GM23248 (cell line): ENCODE data around the gene CNKSR3. TPM values are rescaled to one million over a fixed set of nuclear protein-coding genes. Genes with fewer than 3 reads are reported as not detected.

Source experiments
- DNase-seq: peaks from one replicate; pipeline ENCODE4 v3.0.0-alpha.2; 2015
- H2AFZ ChIP-seq: fragments of 200-600 bp; sonication (generic); 2 replicates; pipeline ENCODE4 v1.6.1; 2016; ENCODE audit warnings: antibody characterized with exemption
- H3F3A ChIP-seq: fragments of 200-600 bp; sonication (generic); 2 replicates; pipeline ENCODE4 v1.6.1; 2016; ENCODE audit warnings: mild to moderate bottlenecking, antibody characterized with exemption, mixed run types; ENCODE audit not compliant: insufficient read depth
- H3K27ac ChIP-seq: fragments of 200-600 bp; sonication (generic); 2 replicates; pipeline ENCODE4 v1.5.1; 2016; ENCODE audit warnings: mild to moderate bottlenecking
- H3K27me3 ChIP-seq: fragments of 200-600 bp; sonication (generic); replicated peaks from 2 replicates; pipeline ENCODE4 v1.6.1; 2016; ENCODE audit warnings: mild to moderate bottlenecking; ENCODE audit not compliant: insufficient read depth
- H3K36me3 ChIP-seq: fragments of 200-600 bp; sonication (generic); 2 replicates; pipeline ENCODE4 v1.6.1; 2016; ENCODE audit warnings: low read depth, mild to moderate bottlenecking
- H3K4me1 ChIP-seq: fragments of 200-600 bp; sonication (generic); 2 replicates; pipeline ENCODE4 v1.6.1; 2016; ENCODE audit warnings: mild to moderate bottlenecking; ENCODE audit not compliant: insufficient read depth
- H3K4me2 ChIP-seq: fragments of 200-600 bp; sonication (generic); one replicate; pipeline ENCODE4 v1.6.1; 2016; ENCODE audit warnings: mild to moderate bottlenecking; ENCODE audit not compliant: unreplicated experiment
- H3K4me3 ChIP-seq: fragments of 200-600 bp; sonication (generic); 2 replicates; pipeline ENCODE4 v1.5.1; 2016; ENCODE audit warnings: mild to moderate bottlenecking
- H3K79me2 ChIP-seq: fragments of 200-600 bp; sonication (generic); 2 replicates; pipeline ENCODE4 v1.6.1; 2016; ENCODE audit warnings: mild to moderate bottlenecking; ENCODE audit not compliant: insufficient read depth
- H3K9ac ChIP-seq: fragments of 200-600 bp; sonication (generic); 2 replicates; pipeline ENCODE4 v1.6.1; 2016; ENCODE audit warnings: mild to moderate bottlenecking
- H3K9me2 ChIP-seq: fragments of 200-600 bp; sonication (generic); 2 replicates; pipeline ENCODE4 v1.6.1; 2016; ENCODE audit warnings: mixed run types, mild to moderate bottlenecking, moderate library complexity; ENCODE audit not compliant: insufficient read depth
- H3K9me3 ChIP-seq: fragments of 200-600 bp; sonication (generic); one replicate; pipeline ENCODE4 v1.6.1; 2017; ENCODE audit warnings: low read depth
- H4K20me1 ChIP-seq: fragments of 200-600 bp; sonication (generic); 2 replicates; pipeline ENCODE4 v1.6.0; 2016; ENCODE audit not compliant: insufficient read depth
- EZH2 ChIP-seq: fragments of 200-600 bp; sonication (generic); IDR thresholded peaks from 2 replicates; pipeline ENCODE4 v1.6.1; 2018; ENCODE audit warnings: antibody characterized with exemption, mild to moderate bottlenecking; ENCODE audit not compliant: insufficient read depth, poor library complexity, severe bottlenecking
- EZH2phosphoT487 ChIP-seq: fragments of 200-600 bp; sonication (generic); IDR thresholded peaks from 2 replicates; pipeline ENCODE4 v1.6.1; 2018; ENCODE audit warnings: antibody characterized with exemption, moderate library complexity, mild to moderate bottlenecking, low read depth; ENCODE audit not compliant: insufficient read depth
- WGBS, 2 experiments: methylation state at CpG; one replicate each; pipeline ENCODE4 v1.1.6; 2015 to 2017; ENCODE audit warnings: low lambda C conversion rate in 2 of 2, low coverage in 1 of 2; ENCODE audit errors: missing lambda C conversion rate in 2 of 2; 5-methylcytosine and 5-hydroxymethylcytosine counted together
- in situ Hi-C: fragments of 300-500 bp; cut with MboI; formaldehyde crosslinking; loops from 2 replicates; pipeline ENCODE4 v1.15.0; 2020
- polyA plus RNA-seq: library from polyadenylated mRNA; unstranded; fragments of >200 nt; fragmentation: Nextera tagmentation; extraction: Ambion mirVana; gene quantifications from 2 replicates; pipeline ENCODE4 v1.2.1, GENCODE V29; 2016
- total RNA-seq: library from RNA; depleted of rRNA; stranded (reverse); fragments of >200 nt; shearing (Covaris generic); gene quantifications from 2 replicates; pipeline ENCODE4 v1.2.3, GENCODE V29; 2014

CNKSR3 gene
- total and polyA plus RNA-seq, 2 experiments from 2014 or later = 1.7 to 1.9 TPM

DNA sequence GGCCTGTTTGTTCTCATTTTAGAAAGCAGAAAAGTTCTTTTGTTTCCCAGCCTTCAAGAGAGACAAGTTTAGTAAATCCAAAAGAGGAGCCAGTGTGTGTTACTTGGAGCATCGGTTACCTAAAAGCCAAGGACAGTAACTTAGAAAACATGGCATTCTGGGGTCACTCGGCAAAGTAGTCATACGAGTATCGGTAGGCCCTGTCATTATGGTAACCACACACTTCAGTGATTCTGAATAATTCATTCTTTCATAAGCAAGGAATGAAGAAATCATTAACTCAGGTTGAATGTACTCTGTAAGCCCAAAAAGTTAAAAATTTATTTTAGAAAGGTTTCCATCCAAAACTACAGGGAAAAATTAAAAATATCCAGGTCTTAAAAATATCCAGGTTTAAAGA, 34.0 kb downstream of the CNKSR3 start:
- H3K4me2 ChIP-seq = no peak overlapping the region
- no peaks in the 10 kb centered on the region for H3K9me3 ChIP-seq
- no peak overlapping the region for H3K9ac ChIP-seq
- WGBS, 2 experiments = 98 to 100% methylated on average over 4 of the region's 4 CpGs
- no peak for DNase-seq
- H2AFZ ChIP-seq = no peak overlapping the region
- peaks cover 28% of the 10 kb centered on the region for H3K4me1 ChIP-seq
- no peaks in the 10 kb centered on the region for H3K27me3 ChIP-seq
- no peak overlapping the region for H3K4me3 ChIP-seq
- H3K9me2 ChIP-seq = no peaks in the 10 kb centered on the region
- no peak overlapping the region for H3K27ac ChIP-seq
- no peaks in the 10 kb centered on the region for H4K20me1 ChIP-seq
- H3K79me2 ChIP-seq = peaks cover 6% of the 10 kb centered on the region; the same call in 1 of the 2 replicates
- in situ Hi-C loops = no loop called here
- H3F3A ChIP-seq = peaks cover 11% of the 10 kb centered on the region; the same call in 1 of the 2 replicates
- TF ChIP-seq EZH2phosphoT487 (no peak), EZH2 (no peak)
- H3K36me3 ChIP-seq = no peaks in the 10 kb centered on the region

GRCh38 chr6:154474648-154475428, 35.6 kb downstream of the CNKSR3 start:
- H3K4me1 ChIP-seq = peaks cover 25% of the 10 kb centered on the region
- peaks cover 11% of the 10 kb centered on the region; the same call in 1 of the 2 replicates for H3F3A ChIP-seq
- no peaks in the 10 kb centered on the region for H3K36me3 ChIP-seq
- in situ Hi-C loops = no loop called here
- H3K9ac ChIP-seq = no peak overlapping the region
- H3K27me3 ChIP-seq = no peaks in the 10 kb centered on the region
- H3K4me3 ChIP-seq = no peak overlapping the region
- H3K9me3 ChIP-seq = no peaks in the 10 kb centered on the region
- TF ChIP-seq EZH2phosphoT487 (no peak), EZH2 (no peak)
- peaks cover 6% of the 10 kb centered on the region; the same call in 1 of the 2 replicates for H3K79me2 ChIP-seq
- 0 out of 2 replicates have a peak overlapping the region, but pooled peaks have one; percentile 41 for H2AFZ ChIP-seq
- no peaks in the 10 kb centered on the region for H3K9me2 ChIP-seq
- peak; percentile 91 for DNase-seq
- no peaks in the 10 kb centered on the region for H4K20me1 ChIP-seq
- H3K4me2 ChIP-seq = no peak overlapping the region
- H3K27ac ChIP-seq = peak overlapping the region; percentile 34
- WGBS, 2 experiments = 57 to 62% methylated on average over 12 of the region's 12 CpGs

DNA sequence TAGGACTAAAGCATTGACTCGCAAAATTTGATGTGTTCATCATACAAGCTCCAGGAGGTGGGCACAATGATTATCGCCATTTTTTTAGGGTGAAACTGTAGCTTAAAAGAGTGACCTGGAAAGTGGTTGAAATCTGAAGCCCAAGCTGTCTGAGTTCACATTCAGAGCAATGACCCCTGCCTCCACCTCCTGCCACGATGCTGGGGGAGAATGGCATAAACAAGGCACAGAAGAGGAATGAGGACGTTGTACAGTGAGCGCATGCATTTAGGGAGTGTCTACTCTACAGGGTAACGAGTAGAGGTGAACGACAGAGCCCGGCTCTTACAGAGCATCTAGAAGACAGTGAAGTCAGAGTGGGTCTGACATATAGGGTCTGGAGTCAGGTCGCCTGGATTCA, 37.2 kb downstream of the CNKSR3 start:
- H3K27ac ChIP-seq = no peak overlapping the region
- in situ Hi-C loops = no loop called here
- H3F3A ChIP-seq = peaks cover 6% of the 10 kb centered on the region; the same call in 1 of the 2 replicates
- no peaks in the 10 kb centered on the region for H4K20me1 ChIP-seq
- no peaks in the 10 kb centered on the region for H3K36me3 ChIP-seq
- no peaks in the 10 kb centered on the region for H3K9me2 ChIP-seq
- peaks cover 6% of the 10 kb centered on the region; the same call in 1 of the 2 replicates for H3K79me2 ChIP-seq
- H3K9ac ChIP-seq = no peak overlapping the region
- no peak for TF ChIP-seq EZH2
- no peak for TF ChIP-seq EZH2phosphoT487
- H3K9me3 ChIP-seq = no peaks in the 10 kb centered on the region
- H3K27me3 ChIP-seq = no peaks in the 10 kb centered on the region
- peaks cover 10% of the 10 kb centered on the region; the same call in 1 of the 2 replicates for H3K4me1 ChIP-seq
- no peak overlapping the region for H3K4me3 ChIP-seq
- DNase-seq = no peak
- H3K4me2 ChIP-seq = no peak overlapping the region
- H2AFZ ChIP-seq = no peak overlapping the region
- WGBS, 2 experiments = 95 to 96% methylated on average over 9 of the region's 9 CpGs

DNA sequence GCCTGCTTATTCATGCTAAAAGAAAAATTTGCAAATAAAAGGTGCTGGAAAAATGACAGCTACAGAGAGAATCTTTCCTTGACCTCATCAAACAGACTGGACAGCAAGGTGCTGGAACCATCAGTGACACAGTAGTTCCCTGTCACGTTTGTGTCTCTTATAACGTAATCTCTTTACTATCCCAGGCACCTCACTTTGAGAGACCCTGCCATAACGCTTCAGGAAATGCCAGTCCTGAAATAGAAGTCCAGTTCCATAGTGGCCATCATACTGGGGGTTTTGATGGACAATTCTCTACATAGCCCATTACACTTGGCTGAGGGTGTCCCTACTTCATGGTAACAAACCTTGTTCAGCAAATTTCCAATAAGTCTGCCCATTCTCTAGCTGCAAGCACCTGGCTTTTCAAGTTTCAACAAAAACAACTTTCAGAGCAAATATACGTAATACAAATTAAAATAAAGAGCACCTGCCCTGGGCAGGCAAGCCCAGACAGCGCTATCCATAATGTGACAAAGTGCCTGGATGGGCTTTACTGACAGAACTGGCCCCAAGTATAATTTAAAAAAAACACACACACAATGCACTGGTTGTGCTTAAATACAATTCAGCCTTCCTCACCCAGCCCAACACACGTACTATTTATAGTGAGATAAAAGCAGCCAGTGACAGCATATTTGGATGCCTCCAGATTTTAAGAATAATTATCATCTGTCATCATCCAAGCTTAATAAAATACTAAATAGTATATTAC, 38.7 kb downstream of the CNKSR3 start:
- no peak overlapping the region for H3K9ac ChIP-seq
- H4K20me1 ChIP-seq = no peaks in the 10 kb centered on the region
- in situ Hi-C loops = no loop called here
- DNase-seq = no peak
- TF ChIP-seq EZH2 (no peak), EZH2phosphoT487 (no peak)
- H3K4me1 ChIP-seq = peaks cover 7% of the 10 kb centered on the region; the same call in 1 of the 2 replicates
- no peak overlapping the region for H3K4me2 ChIP-seq
- H2AFZ ChIP-seq = no peak overlapping the region
- H3K4me3 ChIP-seq = no peak overlapping the region
- H3K27me3 ChIP-seq = no peaks in the 10 kb centered on the region
- no peaks in the 10 kb centered on the region for H3K9me3 ChIP-seq
- no peaks in the 10 kb centered on the region for H3F3A ChIP-seq
- 96 to 98% methylated on average over 6 of the region's 6 CpGs for WGBS, 2 experiments
- H3K79me2 ChIP-seq = peaks cover 6% of the 10 kb centered on the region; the same call in 1 of the 2 replicates
- no peaks in the 10 kb centered on the region for H3K36me3 ChIP-seq
- no peaks in the 10 kb centered on the region for H3K9me2 ChIP-seq
- H3K27ac ChIP-seq = no peak overlapping the region
